Motor neuron (in vitro differentiated cells): ENCODE data around the gene USP53. TPM values are rescaled to one million over a fixed set of nuclear protein-coding genes. Genes with fewer than 3 reads are reported as not detected.

Experiments
- ATAC-seq, 8 experiments: fragments of 200-7000 bp; cut with Tn5 transposase; replicated peaks in 6 of 8; 2 replicates each; pipeline ENCODE4 v1.8.0; 2021; ENCODE audit warnings: mild to moderate bottlenecking in 8 of 8, moderate library complexity in 8 of 8
- H3K27ac ChIP-seq, 2 donors: fragments of 250-450 bp; sonication (Bioruptor Pico); 2 replicates each; pipeline ENCODE4 v1.9.0; 2021; ENCODE audit warnings: antibody characterized with exemption in 2 of 2, mild to moderate bottlenecking in 2 of 2, moderate library complexity in 1 of 2
- H3K4me1 ChIP-seq, 2 donors: fragments of 250-450 bp; sonication (Bioruptor Pico); replicated peaks in 1 of 2; 2 replicates each; pipeline ENCODE4 v1.6.1; 2021; ENCODE audit warnings: antibody characterized with exemption in 2 of 2, mild to moderate bottlenecking in 2 of 2, moderate library complexity in 1 of 2
- H3K4me3 ChIP-seq, 5 donors: fragments of 250-450 bp; sonication (Bioruptor Pico); 2 replicates each; pipeline ENCODE4 v1.9.0; 2021; ENCODE audit warnings: antibody characterized with exemption in 5 of 5, mild to moderate bottlenecking in 5 of 5, moderate library complexity in 4 of 5
- WGBS, 10 experiments: fragments of 450-650 bp; shearing (Covaris generic); methylation state at CpG; one replicate each; pipeline ENCODE4 v1.0.0; 2022; 5-methylcytosine and 5-hydroxymethylcytosine counted together
- in situ Hi-C, 9 experiments: fragments of 400-800 bp; cut with MboI; loops; one replicate each; pipeline ENCODE4 v1.15.0; 2021; ENCODE audit warnings: low sequenced_read_pairs in 9 of 9, low pct_unique_long_range_greater_than_20kb in 2 of 9; ENCODE audit not compliant: unreplicated experiment in 9 of 9
- total RNA-seq, 8 experiments: library from RNA; unstranded; fragments of 300-600 nt; gene quantifications; 2 replicates each; pipeline versions ENCODE4 v1.2.3 to v1.2.4, GENCODE V29; 2022

Gene USP53
- total RNA-seq, 8 experiments from 2014 or later = 4.4 to 21.4 (median 12.6) TPM

DNA sequence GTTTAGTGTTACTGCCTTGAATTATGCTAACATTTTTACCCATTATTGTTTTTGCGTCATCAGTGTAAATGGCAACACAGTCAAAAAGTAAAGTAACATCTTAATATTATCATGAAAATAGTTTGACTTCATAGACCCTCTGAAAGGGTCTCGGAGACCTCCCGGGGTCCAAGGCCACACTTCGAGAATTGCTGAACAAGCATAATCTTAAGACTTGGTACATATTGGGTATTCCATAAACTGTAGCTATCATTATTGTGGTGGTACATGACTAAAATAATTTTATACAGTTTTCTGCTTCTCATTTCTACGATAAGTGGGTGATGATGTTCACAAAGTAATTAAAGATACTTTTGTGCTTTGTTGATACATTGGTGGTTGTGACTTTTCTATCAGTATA is 76.8 kb downstream of the USP53 start:
- ATAC-seq = no peak
- 91 to 100% (median 97%) methylated on average over 3 to 5 of the region's 5 CpGs for WGBS, 10 experiments
- Histone ChIP-seq H3K4me1 (peaks cover 0 to 3% of the 10 kb centered on the region in 2 donors), H3K27ac (no peak overlapping the region), H3K4me3 (no peak overlapping the region)
- in situ Hi-C loops = loop anchor here in 2 of 9 experiments (25.0 kb wide), 1 partner anchor 252 kb away; no protein-coding TSS in a partner anchor

DNA sequence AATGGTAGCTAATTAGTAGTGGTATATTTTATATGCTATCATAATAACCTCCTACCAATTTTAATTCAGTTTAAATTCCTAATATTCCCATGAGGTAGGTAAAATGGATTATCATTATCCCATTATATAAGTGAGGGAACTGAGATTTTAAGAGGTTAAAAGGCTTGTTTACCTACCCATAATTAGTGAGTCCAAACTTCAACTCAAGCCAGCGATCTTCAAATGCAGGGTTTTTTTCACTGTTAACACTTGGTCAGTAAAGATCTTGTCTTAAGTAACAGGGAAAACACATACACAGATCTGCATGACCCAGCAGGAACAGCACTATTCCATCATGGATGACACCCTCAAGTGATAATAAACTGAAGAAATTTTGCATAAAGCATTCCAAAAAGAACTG is 78.1 kb downstream of the USP53 start:
- in situ Hi-C loops = loop anchor here in 2 of 9 experiments (25.0 kb wide), 1 partner anchor 253 kb away; no protein-coding TSS in a partner anchor
- H3K4me3 ChIP-seq = no peak overlapping the region
- ATAC-seq = no peak
- H3K4me1 ChIP-seq = peaks cover 0 to 3% of the 10 kb centered on the region in 2 donors
- WGBS, 10 experiments = 86 to 100% (median 94%) methylated on average over 1 of the region's 1 CpG; no CpG with 5 or more reads in 4 of the 10 experiments
- H3K27ac ChIP-seq = no peak overlapping the region

DNA sequence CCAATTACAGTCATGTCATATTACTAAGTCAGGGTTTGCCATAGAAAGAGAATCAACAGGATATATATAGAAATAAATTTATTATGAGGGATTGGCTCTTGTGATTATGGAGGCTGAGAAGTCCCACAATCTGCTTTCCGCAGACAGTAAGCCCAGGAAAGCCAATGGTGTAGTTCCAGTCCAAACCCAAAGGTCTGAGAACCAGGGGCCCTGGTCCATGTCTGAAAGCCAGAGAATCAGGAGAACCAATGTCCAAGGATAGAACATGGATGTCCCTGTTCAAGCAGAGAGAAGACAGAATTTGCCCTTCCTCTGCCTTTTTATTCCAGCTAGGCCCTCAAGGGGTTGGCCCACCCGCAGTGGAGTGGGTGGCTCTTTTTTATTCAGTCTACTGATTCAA is 83.8 kb downstream of the USP53 start:
- WGBS, 10 experiments = 80 to 100% (median 95%) methylated on average over 1 to 2 of the region's 2 CpGs; no CpG with 5 or more reads in 2 of the 10 experiments
- peaks cover 9 to 12% of the 10 kb centered on the region in 2 donors for H3K4me1 ChIP-seq
- ATAC-seq = no peak
- in situ Hi-C loops = loop anchor here in 2 of 9 experiments (25.0 kb wide), 1 partner anchor 259 kb away; no protein-coding TSS in a partner anchor
- no peak overlapping the region for H3K4me3 ChIP-seq
- no peak overlapping the region for H3K27ac ChIP-seq

DNA sequence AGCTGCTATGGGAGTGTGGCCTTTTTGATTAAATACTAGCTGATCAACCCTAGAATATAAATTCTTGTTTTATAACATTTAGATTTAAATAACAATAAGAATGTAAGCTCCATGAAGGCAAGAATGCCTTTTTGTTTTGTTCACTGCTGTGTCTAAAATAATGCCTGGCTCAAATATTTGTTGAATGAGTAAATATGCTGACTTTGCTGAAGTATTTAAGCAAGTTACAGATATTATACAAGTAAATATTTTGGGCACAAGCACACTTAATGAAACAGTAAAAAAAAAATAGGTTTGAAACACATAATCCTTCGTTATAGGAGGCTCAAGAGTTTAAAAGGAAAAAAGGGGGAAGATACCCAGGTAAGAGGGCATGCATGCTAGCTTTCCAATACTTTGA is 85.3 kb downstream of the USP53 start:
- ATAC-seq = no peak
- no peak overlapping the region for H3K4me3 ChIP-seq
- in situ Hi-C loops = loop anchor here in 2 of 9 experiments (25.0 kb wide), 1 partner anchor 260 kb away; no protein-coding TSS in a partner anchor
- no peak overlapping the region for H3K27ac ChIP-seq
- H3K4me1 ChIP-seq = peaks cover 9 to 12% of the 10 kb centered on the region in 2 donors
- WGBS, 10 experiments = 83 to 100% (median 100%) methylated on average over 1 of the region's 1 CpG; no CpG with 5 or more reads in 2 of the 10 experiments

DNA sequence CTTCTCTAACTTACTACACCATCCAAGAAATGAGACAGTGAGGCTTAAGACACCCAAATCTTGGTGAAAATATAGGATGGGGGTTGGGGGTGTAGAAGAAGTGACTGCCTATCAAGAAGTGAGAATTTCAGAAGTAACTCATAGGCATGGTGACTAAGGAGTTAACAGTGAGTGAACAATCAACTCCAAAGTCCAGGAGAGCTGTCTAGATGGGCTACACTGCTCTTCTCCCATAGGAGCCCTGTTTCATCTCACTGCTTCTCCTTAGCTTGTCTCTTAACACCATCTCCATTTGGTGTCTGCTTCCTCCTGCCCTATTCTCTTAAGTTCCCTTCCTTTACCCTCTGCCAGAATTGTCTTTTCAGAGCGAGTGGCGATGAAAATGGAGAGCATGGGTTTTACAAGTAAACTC is 86.8 kb downstream of the USP53 start:
- ATAC-seq = peak in 2 of 8 experiments; percentile 1

DNA sequence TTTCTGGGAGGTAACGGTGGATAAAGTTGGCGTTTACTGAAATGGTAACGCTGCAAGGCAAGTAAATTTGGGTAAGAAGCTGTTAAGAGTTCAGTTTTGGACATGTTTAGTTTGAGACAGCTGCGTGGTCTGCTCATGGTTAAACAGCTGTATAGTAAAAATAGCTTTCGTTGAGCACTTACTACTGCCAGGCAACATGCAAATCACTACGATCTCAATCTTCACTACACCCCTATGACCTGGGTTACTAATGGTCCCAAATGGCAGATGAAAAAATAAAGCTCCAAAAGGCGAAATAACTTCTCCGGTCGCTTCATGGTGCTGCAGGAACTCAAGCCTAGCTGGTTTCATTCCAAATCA is 87.2 kb downstream of the USP53 start:
- peak in 2 of 8 experiments; percentile 3 to 10 for ATAC-seq
- 0 to 42% (median 6%) methylated on average over 3 to 9 of the region's 9 CpGs; no CpG with 5 or more reads in 2 of the 10 experiments for WGBS, 10 experiments
- Histone ChIP-seq H3K27ac (peak overlapping the region in 1 of 2 donors; percentile 54), H3K4me1 (peaks cover 9 to 12% of the 10 kb centered on the region in 2 donors), H3K4me3 (peak overlapping the region; percentile 53 to 64 (median 57))
- in situ Hi-C loops = loop anchor here in 4 of 9 experiments (25.0 kb wide), 3 partner anchors 188 to 738 kb away; no protein-coding TSS in a partner anchor

More for the DNA sequence above, 86.8 kb downstream of the USP53 start:
- H3K27ac ChIP-seq = no peak overlapping the region
- peaks cover 9 to 12% of the 10 kb centered on the region in 2 donors for H3K4me1 ChIP-seq
- in situ Hi-C loops = loop anchor here in 2 of 9 experiments (25.0 kb wide), 1 partner anchor 262 kb away; no protein-coding TSS in a partner anchor
- WGBS, 10 experiments = 0 to 81% (median 43%) methylated on average over 2 of the region's 2 CpGs; no CpG with 5 or more reads in 6 of the 10 experiments
- peak overlapping the region; percentile 53 to 64 (median 57) for H3K4me3 ChIP-seq

DNA sequence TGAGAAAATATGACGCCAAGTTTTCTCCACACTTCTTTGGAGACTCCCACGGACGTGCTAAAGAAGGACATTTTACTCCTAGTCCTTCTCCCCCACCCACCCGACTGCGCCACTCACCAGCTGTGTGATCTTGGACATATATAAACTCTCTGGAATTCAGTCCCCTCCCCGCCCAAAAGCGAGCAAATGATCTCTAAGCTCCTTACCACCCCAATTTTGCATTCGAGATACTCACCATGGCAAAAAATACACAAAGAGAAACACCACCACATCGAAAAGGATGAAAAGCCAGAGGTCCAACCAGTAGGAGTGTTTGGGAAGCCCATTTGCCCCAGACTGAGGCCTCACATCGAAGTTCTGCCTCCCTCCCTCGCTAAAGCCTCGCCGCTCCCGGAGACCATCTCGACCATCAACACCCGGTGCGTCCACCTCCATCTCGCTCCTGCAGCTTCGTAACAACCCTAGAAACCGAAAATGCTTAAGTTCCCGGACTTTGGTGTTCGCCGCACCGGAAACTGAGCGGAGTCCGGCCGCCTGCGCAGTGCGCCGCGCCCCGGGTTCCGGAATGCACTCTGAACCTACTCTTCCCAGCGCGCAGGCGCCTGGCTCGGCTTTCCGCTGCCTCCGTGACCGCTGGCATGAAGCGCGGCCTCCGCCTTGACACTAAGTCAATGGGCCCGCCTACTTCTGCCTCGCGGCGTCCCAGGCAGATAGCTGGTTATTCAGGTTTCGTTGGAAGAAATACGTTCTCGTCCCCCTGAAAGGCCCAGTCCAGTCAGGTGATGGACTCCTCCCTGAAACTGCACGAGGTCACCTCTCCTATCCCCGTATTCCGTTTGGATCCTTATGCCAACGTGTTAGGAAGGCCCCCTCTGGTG is 87.8 kb downstream of the USP53 start:
- peak; percentile 88 to 99 (median 98) for ATAC-seq
- H3K27ac ChIP-seq = peak overlapping the region; percentile 40 to 54
- in situ Hi-C loops = loop anchor here in 3 of 9 experiments (25.0 kb wide), 2 partner anchors 187 to 737 kb away; no protein-coding TSS in a partner anchor
- 0 to 12% (median 3%) methylated on average over 2 to 14 of the region's 54 CpGs; no CpG with 5 or more reads in 1 of the 10 experiments for WGBS, 10 experiments
- peak overlapping the region; percentile 53 to 64 (median 57) for H3K4me3 ChIP-seq
- peaks cover 9 to 12% of the 10 kb centered on the region in 2 donors for H3K4me1 ChIP-seq

DNA sequence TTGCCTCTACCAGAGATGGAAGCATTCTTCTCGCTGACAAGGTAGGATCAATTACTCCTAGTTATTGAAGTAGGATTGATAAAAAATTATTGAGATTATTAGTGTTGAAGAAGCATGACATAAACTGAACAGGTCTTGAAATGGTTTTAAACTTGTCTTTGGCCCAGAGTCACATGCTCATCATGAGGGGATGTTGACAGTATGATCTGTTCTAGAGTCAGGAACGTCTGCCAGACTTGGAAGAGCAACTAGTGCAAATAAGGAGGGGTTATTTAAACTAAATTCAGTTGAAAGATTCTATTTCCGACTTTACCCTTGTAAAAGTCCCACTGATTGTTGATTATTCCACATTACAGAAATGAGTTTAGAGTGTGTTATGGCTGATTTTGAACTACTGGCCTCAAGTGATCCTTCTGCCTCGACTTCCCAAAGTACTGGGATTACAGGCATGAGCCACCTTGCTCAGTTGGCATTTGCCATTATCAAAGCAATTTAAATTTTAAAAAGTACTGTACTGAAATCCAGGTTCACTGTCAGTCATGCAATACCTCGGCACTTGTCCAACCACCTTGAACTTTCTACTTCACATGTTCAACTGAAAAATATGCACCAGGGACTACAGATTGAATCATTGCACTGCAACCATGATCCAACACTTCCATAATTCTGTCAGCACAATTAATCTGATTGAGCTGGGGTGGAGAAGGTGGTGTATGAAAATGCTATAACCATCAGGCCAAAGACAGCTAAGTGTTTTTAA is 89.7 kb downstream of the USP53 start:
- ATAC-seq = no peak
- Histone ChIP-seq H3K27ac (no peak overlapping the region), H3K4me1 (peaks cover 9 to 12% of the 10 kb centered on the region in 2 donors), H3K4me3 (no peak overlapping the region)
- WGBS, 10 experiments = 56 to 98% (median 77%) methylated on average over 1 to 5 of the region's 5 CpGs
- in situ Hi-C loops = loop anchor here in 3 of 9 experiments (25.0 kb wide), 2 partner anchors 185 to 735 kb away; no protein-coding TSS in a partner anchor

DNA sequence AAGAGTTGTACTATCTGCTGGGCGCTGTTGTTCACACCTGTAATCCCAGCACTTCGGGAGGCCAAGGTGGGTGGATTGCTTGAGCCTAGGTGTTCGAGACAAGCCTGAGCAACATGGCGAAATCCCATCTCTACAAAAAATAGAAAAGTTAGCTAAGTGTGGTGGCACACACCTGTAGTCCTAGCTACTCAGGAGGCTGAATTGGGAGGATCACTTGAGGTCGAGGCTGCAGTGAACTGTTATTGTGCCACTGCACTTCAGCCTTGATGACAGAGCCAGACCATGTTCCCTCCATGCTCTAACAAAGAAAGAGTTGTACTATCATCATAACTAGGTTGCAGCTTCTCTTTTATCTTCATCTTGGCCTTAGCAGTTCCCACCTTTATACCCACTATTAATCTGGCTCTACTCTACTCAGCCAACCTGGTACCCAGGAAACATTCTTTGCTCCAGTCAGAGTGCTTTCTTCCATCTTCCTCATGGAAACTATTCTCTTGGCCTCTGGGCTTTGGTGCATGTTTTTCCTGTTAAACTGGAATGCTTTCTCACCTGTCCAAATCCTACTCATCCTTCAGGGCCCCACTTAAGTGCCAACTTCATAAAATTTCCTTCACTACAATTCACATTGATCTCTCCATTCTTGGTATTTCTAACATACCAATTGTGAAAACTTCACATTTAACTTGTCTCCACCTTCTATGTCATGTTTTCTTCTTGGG is 91.2 kb downstream of the USP53 start:
- in situ Hi-C loops = loop anchor here in 3 of 9 experiments (25.0 kb wide), 2 partner anchors 184 to 734 kb away; no protein-coding TSS in a partner anchor
- 73 to 100% (median 97%) methylated on average over 1 to 3 of the region's 5 CpGs; no CpG with 5 or more reads in 2 of the 10 experiments for WGBS, 10 experiments
- Histone ChIP-seq H3K27ac (no peak overlapping the region), H3K4me3 (no peak overlapping the region), H3K4me1 (peaks cover 7 to 8% of the 10 kb centered on the region in 2 donors)
- no peak for ATAC-seq

DNA sequence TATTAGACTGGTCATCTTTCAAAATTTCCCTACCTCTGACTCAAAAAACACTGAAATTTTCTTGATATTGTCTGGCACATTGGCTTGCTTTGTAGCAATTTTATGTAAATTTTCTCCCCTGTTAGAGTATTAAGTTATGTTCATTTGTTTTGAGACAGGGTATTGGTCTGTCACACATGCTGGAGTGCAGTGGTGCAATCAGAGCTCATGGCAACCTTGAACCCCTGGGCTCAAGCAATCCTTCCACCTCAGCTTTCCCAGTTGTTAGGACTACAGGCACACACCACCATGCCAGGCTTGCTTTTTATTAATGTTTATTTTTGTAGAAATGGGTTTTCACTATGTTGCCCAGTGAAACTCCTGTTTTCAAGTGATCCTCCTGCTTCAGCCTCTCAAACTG is 91.9 kb downstream of the USP53 start:
- no peak overlapping the region for H3K4me3 ChIP-seq
- no peak overlapping the region for H3K27ac ChIP-seq
- peaks cover under 1 to 1% of the 10 kb centered on the region in 2 donors for H3K4me1 ChIP-seq
- in situ Hi-C loops = loop anchor here in 3 of 9 experiments (25.0 kb wide), 2 partner anchors 183 to 733 kb away; no protein-coding TSS in a partner anchor
- ATAC-seq = no peak

DNA sequence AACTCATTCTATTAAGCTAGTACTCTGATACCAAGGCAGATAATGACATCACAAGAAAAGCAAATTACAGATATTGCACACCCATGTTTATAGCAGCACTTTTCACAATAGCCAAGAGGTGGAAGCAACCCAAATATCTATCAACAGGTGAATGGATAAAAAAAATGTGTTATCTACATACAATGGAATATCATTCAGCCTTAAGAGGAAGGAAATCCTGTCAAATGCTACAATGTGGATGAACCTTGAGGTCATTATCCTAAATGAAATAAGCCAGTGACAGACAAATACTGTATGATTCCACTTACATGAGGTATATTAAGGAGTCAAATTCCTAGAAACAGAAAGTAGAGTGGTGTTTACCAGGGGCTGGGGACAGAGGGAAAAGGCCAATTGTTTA is 95.1 kb downstream of the USP53 start:
- no peak for ATAC-seq
- Histone ChIP-seq H3K27ac (no peak overlapping the region), H3K4me1 (no peaks in the 10 kb centered on the region), H3K4me3 (no peak overlapping the region)
- in situ Hi-C loops = loop anchor here in 3 of 9 experiments (25.0 kb wide), 2 partner anchors 180 to 730 kb away; no protein-coding TSS in a partner anchor

DNA sequence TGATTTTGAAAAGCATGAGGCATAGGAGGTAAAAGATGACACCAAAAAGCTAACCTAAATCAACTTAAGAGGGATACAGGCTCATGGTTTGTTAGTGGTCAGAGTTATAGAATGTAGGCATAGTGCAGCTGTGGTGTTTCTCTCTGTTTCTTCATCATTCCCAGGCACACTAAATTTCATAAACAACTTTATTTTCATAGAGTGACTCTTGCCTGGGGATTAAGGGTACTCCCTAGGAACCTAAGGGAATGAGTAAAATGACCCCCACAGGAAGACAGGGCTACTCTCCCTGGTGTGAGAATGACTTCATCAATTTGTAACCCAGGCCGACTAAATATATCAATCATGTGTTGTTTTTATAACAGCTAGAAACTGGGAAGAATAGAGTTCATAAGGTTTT is 98.3 kb downstream of the USP53 start:
- in situ Hi-C loops = loop anchor here in 3 of 9 experiments (25.0 kb wide), 2 partner anchors 176 to 726 kb away; no protein-coding TSS in a partner anchor
- 33 to 91% (median 60%) methylated on average over 1 of the region's 1 CpG; no CpG with 5 or more reads in 4 of the 10 experiments for WGBS, 10 experiments
- Histone ChIP-seq H3K4me3 (no peak overlapping the region), H3K4me1 (no peaks in the 10 kb centered on the region), H3K27ac (no peak overlapping the region)
- no peak for ATAC-seq
